KMS-11 (cell line): ENCODE results near the gene SLC25A34.

Experiments used
- H2AFZ ChIP-seq: fragments of 200-600 bp; sonication (generic); 2 replicates; pipeline ENCODE4 v1.6.1; 2016; ENCODE audit warnings: antibody characterized with exemption, mixed run types, low read depth
- H3K27ac ChIP-seq: fragments of 200-600 bp; sonication (generic); 2 replicates; pipeline ENCODE4 v1.6.1; 2016; ENCODE audit warnings: mild to moderate bottlenecking, mixed run types
- H3K27me3 ChIP-seq: fragments of 200-600 bp; sonication (generic); 2 replicates; pipeline ENCODE4 v1.6.1; 2017; ENCODE audit warnings: mild to moderate bottlenecking, low read depth, mixed run types, moderate library complexity; ENCODE audit not compliant: insufficient read depth
- H3K36me3 ChIP-seq: fragments of 200-600 bp; sonication (generic); 2 replicates; pipeline ENCODE4 v1.6.1; 2017; ENCODE audit warnings: mild to moderate bottlenecking, mixed run types; ENCODE audit not compliant: insufficient read depth
- H3K4me1 ChIP-seq: fragments of 200-600 bp; sonication (generic); 2 replicates; pipeline ENCODE4 v1.6.1; 2016; ENCODE audit warnings: mild to moderate bottlenecking, low read depth, mixed run types; ENCODE audit not compliant: poor library complexity, severe bottlenecking
- H3K4me2 ChIP-seq: fragments of 200-600 bp; sonication (generic); 2 replicates; pipeline ENCODE4 v1.7.0; 2016; ENCODE audit warnings: mild to moderate bottlenecking, mixed run types
- H3K4me3 ChIP-seq: fragments of 200-600 bp; sonication (generic); IDR thresholded peaks from 2 replicates; pipeline ENCODE4 v1.6.1; 2017; ENCODE audit warnings: low read depth, low read length, mixed read lengths; ENCODE audit not compliant: insufficient read depth
- H3K79me2 ChIP-seq: fragments of 200-600 bp; sonication (generic); 2 replicates; pipeline ENCODE4 v1.6.1; 2016; ENCODE audit warnings: low read depth, mixed run types; ENCODE audit not compliant: insufficient read depth
- H3K9ac ChIP-seq: fragments of 200-600 bp; sonication (generic); 2 replicates; pipeline ENCODE4 v1.6.1; 2016; ENCODE audit warnings: mild to moderate bottlenecking, mixed run types
- H4K20me1 ChIP-seq: fragments of 200-600 bp; sonication (generic); 2 replicates; pipeline ENCODE4 v1.6.1; 2016; ENCODE audit warnings: mild to moderate bottlenecking, mixed run types; ENCODE audit not compliant: insufficient read depth
- CTCF ChIP-seq: fragments of 200-600 bp; sonication (generic); conservative IDR thresholded peaks from 2 replicates; pipeline ENCODE4 v1.6.1; 2017; ENCODE audit warnings: low read depth, mild to moderate bottlenecking, antibody characterized with exemption, low read length, moderate library complexity, mixed read lengths

Gene SLC25A34

GRCh38 chr1:15722411-15722810, 13.6 kb upstream of the SLC25A34 start:
- H3K4me1 ChIP-seq, result no peaks in the 10 kb centered on the region
- H3K79me2 ChIP-seq, result no peaks in the 10 kb centered on the region
- no peak overlapping the region for H3K27ac ChIP-seq
- no peaks in the 10 kb centered on the region for H4K20me1 ChIP-seq
- no peak overlapping the region for H2AFZ ChIP-seq
- H3K36me3 ChIP-seq, result 0 out of 2 replicates have a peak, but pooled peaks cover 2% of the 10 kb centered on the region
- no peak overlapping the region for H3K9ac ChIP-seq
- no peak overlapping the region for H3K4me2 ChIP-seq
- H3K27me3 ChIP-seq, result no peaks in the 10 kb centered on the region
- H3K4me3 ChIP-seq, result no peak overlapping the region
- no peak for TF ChIP-seq CTCF

GRCh38 chr1:15722836-15723532, 13.1 kb upstream of the SLC25A34 start:
- Histone ChIP-seq H2AFZ (no peak overlapping the region), H3K36me3 (0 out of 2 replicates have a peak, but pooled peaks cover 4% of the 10 kb centered on the region), H3K79me2 (no peaks in the 10 kb centered on the region), H3K27me3 (no peaks in the 10 kb centered on the region), H3K27ac (no peak overlapping the region), H3K4me1 (no peaks in the 10 kb centered on the region), H3K9ac (no peak overlapping the region), H3K4me3 (no peak overlapping the region), H3K4me2 (no peak overlapping the region), H4K20me1 (no peaks in the 10 kb centered on the region)
- no peak for TF ChIP-seq CTCF

GRCh38 chr1:15723631-15724246, 12.3 kb upstream of the SLC25A34 start:
- H3K4me3 ChIP-seq, result no peak overlapping the region
- no peak overlapping the region for H3K4me2 ChIP-seq
- TF ChIP-seq CTCF, result no peak
- H2AFZ ChIP-seq, result no peak overlapping the region
- H3K27ac ChIP-seq, result no peak overlapping the region
- H3K36me3 ChIP-seq, result 0 out of 2 replicates have a peak, but pooled peaks cover 4% of the 10 kb centered on the region
- H3K27me3 ChIP-seq, result no peaks in the 10 kb centered on the region
- H3K9ac ChIP-seq, result no peak overlapping the region
- no peaks in the 10 kb centered on the region for H3K4me1 ChIP-seq
- H4K20me1 ChIP-seq, result no peaks in the 10 kb centered on the region
- H3K79me2 ChIP-seq, result no peaks in the 10 kb centered on the region

- no peaks in the 10 kb centered on the region for H3K4me1 ChIP-seq
- no peaks in the 10 kb centered on the region for H3K27me3 ChIP-seq
- no peaks in the 10 kb centered on the region for H4K20me1 ChIP-seq
- H3K36me3 ChIP-seq, result 0 out of 2 replicates have a peak, but pooled peaks cover 4% of the 10 kb centered on the region
- no peaks in the 10 kb centered on the region for H3K79me2 ChIP-seq
- TF ChIP-seq CTCF, result no peak
- H2AFZ ChIP-seq, result no peak overlapping the region
- no peak overlapping the region for H3K9ac ChIP-seq
- H3K4me2 ChIP-seq, result no peak overlapping the region
- no peak overlapping the region for H3K4me3 ChIP-seq
- H3K27ac ChIP-seq, result no peak overlapping the region
Observed at GRCh38 chr1:15724949-15725880, 10.8 kb upstream of the SLC25A34 start.
